ENCODE data around the gene RASGEF1B.

The RASGEF1B gene

GRCh38 chr4:81389720-81390119, 82.0 kb downstream of the RASGEF1B start:
- TF ChIP-seq CTCF (conservative IDR thresholded peaks at IDR 0.05; ENCODE audit: low read depth, low read length) = no peak
- no peak for DNase-seq (ENCODE audit: low read depth)
- no peak overlapping the region for H3K4me3 ChIP-seq (ENCODE audit: low read depth, low read length)

- no peak for DNase-seq (ENCODE audit: low read depth)
- TF ChIP-seq CTCF (conservative IDR thresholded peaks at IDR 0.05; ENCODE audit: low read depth, low read length) = no peak
- no peak overlapping the region for H3K4me3 ChIP-seq (ENCODE audit: low read depth, low read length)
Measured at GRCh38 chr4:81380437-81380836, 91.3 kb downstream of the RASGEF1B start.

- TF ChIP-seq CTCF (conservative IDR thresholded peaks at IDR 0.05; ENCODE audit: low read depth, low read length) = no peak
- H3K4me3 ChIP-seq (ENCODE audit: low read depth, low read length) = no peak overlapping the region
- peak; percentile 10 for DNase-seq (ENCODE audit: low read depth)
Measured at GRCh38 chr4:81378386-81378785, 93.3 kb downstream of the RASGEF1B start.

- no peak for TF ChIP-seq CTCF (conservative IDR thresholded peaks at IDR 0.05; ENCODE audit: low read depth, low read length)
- no peak overlapping the region for H3K4me3 ChIP-seq (ENCODE audit: low read depth, low read length)
- DNase-seq (ENCODE audit: low read depth) = no peak
Measured at GRCh38 chr4:81377191-81377590, 94.5 kb downstream of the RASGEF1B start.

GRCh38 chr4:81376720-81377119, 95.0 kb downstream of the RASGEF1B start:
- no peak for DNase-seq (ENCODE audit: low read depth)
- no peak for TF ChIP-seq CTCF (conservative IDR thresholded peaks at IDR 0.05; ENCODE audit: low read depth, low read length)
- H3K4me3 ChIP-seq (ENCODE audit: low read depth, low read length) = no peak overlapping the region

Measured in choroid plexus epithelial cell (primary cell).